HEK293 (cell line): ENCODE data around the gene MAN1C1.

Experiments used
- CTCF ChIA-PET: fragments of 350-600 bp; formaldehyde crosslinking; extraction: SDS; loops from one replicate; lab custom pipeline; 2021; ENCODE audit warnings: antibody characterized with exemption; lab: Yijun Ruan, JAX
- POLR2A ChIA-PET: fragments of 300-600 bp; formaldehyde crosslinking; extraction: SDS; loops from one replicate; lab custom pipeline; 2020; ENCODE audit warnings: antibody characterized with exemption, inconsistent platforms; lab: Yijun Ruan, JAX
- H3K27ac ChIP-seq: fragments of 200-500 bp; sonication (Bioruptor generic); 2 replicates; pipeline ENCODE4 v1.5.1; 2014; ENCODE audit warnings: low read depth, low read length, control low read depth, inconsistent platforms; ENCODE audit errors: extremely low read depth
- H3K36me3 ChIP-seq, 2 experiments: fragments of 200-500 bp in 1 of 2; sonication (Bioruptor generic) in 1 of 2; 1 replicate in 1 of 2; 2 replicates in 1 of 2; pipeline ENCODE4 v1.5.1; 2014 to 2017; ENCODE audit warnings: inconsistent platforms in 2 of 2, low read length in 2 of 2; ENCODE audit not compliant: control insufficient read depth in 2 of 2, insufficient read depth in 1 of 2
- H3K4me1 ChIP-seq: fragments of 200-500 bp; sonication (Bioruptor generic); 2 replicates; pipeline ENCODE4 v1.5.1; 2014; ENCODE audit warnings: mild to moderate bottlenecking, low read length, inconsistent platforms; ENCODE audit not compliant: control insufficient read depth, insufficient read depth
- H3K4me3 ChIP-seq: 2 replicates; pipeline ENCODE4 v1.5.1; 2011; ENCODE audit warnings: low read depth, mild to moderate bottlenecking, control low read depth, low read length, moderate library complexity
- H3K9me3 ChIP-seq: fragments of 200-500 bp; sonication (Bioruptor generic); 2 replicates; pipeline ENCODE4 v1.5.1; 2014; ENCODE audit warnings: low read depth, low read length, inconsistent platforms; ENCODE audit not compliant: control insufficient read depth, insufficient read depth
- GFI1B ChIP-seq: fragments of 450-650 bp; formaldehyde crosslinking; IDR thresholded peaks from 2 replicates; pipeline ENCODE4 v1.5.1; 2016; ENCODE audit warnings: missing biosample characterization, missing genetic modification characterization
- RBAK ChIP-seq: fragments of 450-650 bp; formaldehyde crosslinking; IDR thresholded peaks from 2 replicates; pipeline ENCODE4 v1.5.1; 2016; ENCODE audit warnings: missing biosample characterization, missing genetic modification characterization
- ZBTB10 ChIP-seq: fragments of 450-650 bp; formaldehyde crosslinking; IDR thresholded peaks from 2 replicates; pipeline ENCODE4 v1.5.1; 2016; ENCODE audit warnings: missing biosample characterization, missing genetic modification characterization
- ZBTB21 ChIP-seq: fragments of 450-650 bp; formaldehyde crosslinking; IDR thresholded peaks from 2 replicates; pipeline ENCODE4 v1.5.1; 2017; ENCODE audit warnings: missing biosample characterization, missing genetic modification characterization
- ZNF148 ChIP-seq: fragments of 450-650 bp; formaldehyde crosslinking; IDR thresholded peaks from 2 replicates; pipeline ENCODE4 v1.5.0; 2017; ENCODE audit warnings: missing biosample characterization, missing genetic modification characterization, borderline replicate concordance
- ZNF155 ChIP-seq: fragments of 450-650 bp; formaldehyde crosslinking; IDR thresholded peaks from 2 replicates; pipeline ENCODE4 v1.5.1; 2016; ENCODE audit warnings: missing biosample characterization, missing genetic modification characterization
- ZNF223 ChIP-seq: fragments of 450-650 bp; formaldehyde crosslinking; IDR thresholded peaks from 2 replicates; pipeline ENCODE4 v1.5.1; 2016; ENCODE audit warnings: missing biosample characterization, missing genetic modification characterization
- ZNF302 ChIP-seq: fragments of 450-650 bp; formaldehyde crosslinking; IDR thresholded peaks from 2 replicates; pipeline ENCODE4 v1.5.1; 2016; ENCODE audit warnings: missing biosample characterization, missing genetic modification characterization, low read depth
- ZNF335 ChIP-seq: fragments of 450-650 bp; formaldehyde crosslinking; conservative IDR thresholded peaks from 2 replicates; pipeline ENCODE4 v1.5.1; 2016; ENCODE audit warnings: missing biosample characterization, missing genetic modification characterization
- ZNF510 ChIP-seq: fragments of 450-650 bp; formaldehyde crosslinking; IDR thresholded peaks from 2 replicates; pipeline ENCODE4 v1.5.1; 2018; ENCODE audit warnings: mild to moderate bottlenecking, missing genetic modification characterization, missing biosample characterization; ENCODE audit not compliant: insufficient replicate concordance
- ZNF521 ChIP-seq: fragments of 450-650 bp; formaldehyde crosslinking; IDR thresholded peaks from 2 replicates; pipeline ENCODE4 v1.5.1; 2017; ENCODE audit warnings: missing biosample characterization, mild to moderate bottlenecking, missing genetic modification characterization
- ZNF596 ChIP-seq: fragments of 450-650 bp; IDR thresholded peaks from 2 replicates; pipeline ENCODE4 v1.5.0; 2018; ENCODE audit warnings: missing biosample characterization, mild to moderate bottlenecking, missing genetic modification characterization, moderate library complexity
- ZNF600 ChIP-seq: fragments of 450-650 bp; formaldehyde crosslinking; IDR thresholded peaks from 2 replicates; pipeline ENCODE4 v1.5.1; 2016; ENCODE audit warnings: missing biosample characterization, missing genetic modification characterization
- ZSCAN4 ChIP-seq: fragments of 450-650 bp; formaldehyde crosslinking; IDR thresholded peaks from 2 replicates; pipeline ENCODE4 v1.5.1; 2017; ENCODE audit warnings: missing biosample characterization, missing genetic modification characterization
- TF ChIP-seq, protein P1 (sequence below): sonication (generic); formaldehyde crosslinking; IDR thresholded peaks from 2 replicates; pipeline ENCODE4 v1.8.1; 2022; ENCODE audit warnings: mild to moderate bottlenecking, moderate library complexity, missing genetic modification reagents
- TF ChIP-seq, protein P2 (sequence below): fragments of 450-650 bp; formaldehyde crosslinking; IDR thresholded peaks from 2 replicates; pipeline ENCODE4 v1.5.1; 2016; ENCODE audit warnings: missing biosample characterization, missing genetic modification characterization
- TF ChIP-seq, protein P3 (sequence below): fragments of 450-650 bp; formaldehyde crosslinking; IDR thresholded peaks from 2 replicates; pipeline ENCODE4 v1.5.1; 2016; ENCODE audit warnings: missing biosample characterization, missing genetic modification characterization

The MAN1C1 gene

DNA sequence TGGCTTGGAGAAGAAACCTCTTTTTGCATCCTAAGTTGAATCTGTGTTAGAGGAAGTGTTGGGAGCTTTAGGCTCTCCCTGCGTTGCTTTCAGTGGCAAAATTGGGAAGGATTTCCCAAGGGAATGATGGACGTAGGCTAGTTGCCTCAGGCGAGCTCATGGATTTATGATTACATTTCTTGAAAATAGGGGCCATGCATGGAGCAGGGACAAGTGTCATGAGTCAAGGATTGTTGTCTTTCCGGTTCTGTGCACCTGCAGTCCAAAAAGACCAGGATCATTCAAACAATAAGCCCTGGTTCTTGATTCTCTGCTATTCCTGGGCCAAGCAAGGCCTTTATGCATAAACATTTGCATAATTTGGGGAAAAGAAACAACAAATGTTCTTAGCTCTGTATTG is 7.1 kb downstream of the MAN1C1 start:
- Histone ChIP-seq H3K9me3 (no peaks in the 10 kb centered on the region), H3K36me3 (no peaks in the 10 kb centered on the region), H3K27ac (no peak overlapping the region), H3K4me3 (no peak overlapping the region), H3K4me1 (no peaks in the 10 kb centered on the region)
- TF ChIP-seq ZNF510 (no peak), ZNF600 (tag by site-specific recombination) (no peak), GFI1B (tag by site-specific recombination) (no peak), ZBTB10 (tag by site-specific recombination) (no peak), ZNF223 (no peak), ZNF521 (tag by site-specific recombination) (no peak), ZNF155 (tag by site-specific recombination) (no peak), ZSCAN4 (no peak), ZNF148 (tag by site-specific recombination) (no peak), ZBTB21 (tag by site-specific recombination) (no peak), RBAK (tag by site-specific recombination) (no peak), ZNF302 (tag by site-specific recombination) (no peak), ZNF335 (no peak), ZNF596 (tag by site-specific recombination) (no peak)
- TF ChIP-seq, protein P1, sequence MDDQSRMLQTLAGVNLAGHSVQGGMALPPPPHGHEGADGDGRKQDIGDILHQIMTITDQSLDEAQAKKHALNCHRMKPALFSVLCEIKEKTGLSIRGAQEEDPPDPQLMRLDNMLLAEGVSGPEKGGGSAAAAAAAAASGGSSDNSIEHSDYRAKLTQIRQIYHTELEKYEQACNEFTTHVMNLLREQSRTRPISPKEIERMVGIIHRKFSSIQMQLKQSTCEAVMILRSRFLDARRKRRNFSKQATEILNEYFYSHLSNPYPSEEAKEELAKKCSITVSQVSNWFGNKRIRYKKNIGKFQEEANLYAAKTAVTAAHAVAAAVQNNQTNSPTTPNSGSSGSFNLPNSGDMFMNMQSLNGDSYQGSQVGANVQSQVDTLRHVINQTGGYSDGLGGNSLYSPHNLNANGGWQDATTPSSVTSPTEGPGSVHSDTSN (CRISPR knock-in tag): no peak
- TF ChIP-seq, protein P2, sequence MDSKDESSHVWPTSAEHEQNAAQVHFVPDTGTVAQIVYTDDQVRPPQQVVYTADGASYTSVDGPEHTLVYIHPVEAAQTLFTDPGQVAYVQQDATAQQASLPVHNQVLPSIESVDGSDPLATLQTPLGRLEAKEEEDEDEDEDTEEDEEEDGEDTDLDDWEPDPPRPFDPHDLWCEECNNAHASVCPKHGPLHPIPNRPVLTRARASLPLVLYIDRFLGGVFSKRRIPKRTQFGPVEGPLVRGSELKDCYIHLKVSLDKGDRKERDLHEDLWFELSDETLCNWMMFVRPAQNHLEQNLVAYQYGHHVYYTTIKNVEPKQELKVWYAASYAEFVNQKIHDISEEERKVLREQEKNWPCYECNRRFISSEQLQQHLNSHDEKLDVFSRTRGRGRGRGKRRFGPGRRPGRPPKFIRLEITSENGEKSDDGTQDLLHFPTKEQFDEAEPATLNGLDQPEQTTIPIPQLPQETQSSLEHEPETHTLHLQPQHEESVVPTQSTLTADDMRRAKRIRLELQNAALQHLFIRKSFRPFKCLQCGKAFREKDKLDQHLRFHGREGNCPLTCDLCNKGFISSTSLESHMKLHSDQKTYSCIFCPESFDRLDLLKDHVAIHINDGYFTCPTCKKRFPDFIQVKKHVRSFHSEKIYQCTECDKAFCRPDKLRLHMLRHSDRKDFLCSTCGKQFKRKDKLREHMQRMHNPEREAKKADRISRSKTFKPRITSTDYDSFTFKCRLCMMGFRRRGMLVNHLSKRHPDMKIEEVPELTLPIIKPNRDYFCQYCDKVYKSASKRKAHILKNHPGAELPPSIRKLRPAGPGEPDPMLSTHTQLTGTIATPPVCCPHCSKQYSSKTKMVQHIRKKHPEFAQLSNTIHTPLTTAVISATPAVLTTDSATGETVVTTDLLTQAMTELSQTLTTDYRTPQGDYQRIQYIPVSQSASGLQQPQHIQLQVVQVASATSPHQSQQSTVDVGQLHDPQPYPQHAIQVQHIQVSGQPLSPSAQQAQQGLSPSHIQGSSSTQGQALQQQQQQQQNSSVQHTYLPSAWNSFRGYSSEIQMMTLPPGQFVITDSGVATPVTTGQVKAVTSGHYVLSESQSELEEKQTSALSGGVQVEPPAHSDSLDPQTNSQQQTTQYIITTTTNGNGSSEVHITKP (tag by site-specific recombination): no peak
- TF ChIP-seq, protein P3, sequence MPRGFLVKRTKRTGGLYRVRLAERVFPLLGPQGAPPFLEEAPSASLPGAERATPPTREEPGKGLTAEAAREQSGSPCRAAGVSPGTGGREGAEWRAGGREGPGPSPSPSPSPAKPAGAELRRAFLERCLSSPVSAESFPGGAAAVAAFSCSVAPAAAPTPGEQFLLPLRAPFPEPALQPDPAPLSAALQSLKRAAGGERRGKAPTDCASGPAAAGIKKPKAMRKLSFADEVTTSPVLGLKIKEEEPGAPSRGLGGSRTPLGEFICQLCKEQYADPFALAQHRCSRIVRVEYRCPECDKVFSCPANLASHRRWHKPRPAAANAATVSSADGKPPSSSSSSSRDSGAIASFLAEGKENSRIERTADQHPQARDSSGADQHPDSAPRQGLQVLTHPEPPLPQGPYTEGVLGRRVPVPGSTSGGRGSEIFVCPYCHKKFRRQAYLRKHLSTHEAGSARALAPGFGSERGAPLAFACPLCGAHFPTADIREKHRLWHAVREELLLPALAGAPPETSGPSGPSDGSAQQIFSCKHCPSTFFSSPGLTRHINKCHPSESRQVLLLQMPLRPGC (tag by site-specific recombination): no peak
- CTCF ChIA-PET: interaction anchor here (1.2 to 1.3 kb wide), 2 partner anchors 13 to 69 kb away, joined by 3 to 4 read pairs; no protein-coding TSS in a partner anchor
- POLR2A ChIA-PET: no interaction called here
